GM18499 (cell line): ENCODE measurements around the gene CD9.
"Not testable (repeated sequence)": the region's sequence is repeated elsewhere in the genome, so short reads cannot be mapped to it uniquely, and the experiment has no call there.

Source experiments
- ATAC-seq: cut with Tn5 transposase; IDR thresholded peaks from one replicate; pipeline ENCODE4 v1.9.1; 2021; ENCODE audit warnings: moderate number of reproducible peaks; ENCODE audit not compliant: insufficient read depth, unreplicated experiment

CD9 gene

DNA sequence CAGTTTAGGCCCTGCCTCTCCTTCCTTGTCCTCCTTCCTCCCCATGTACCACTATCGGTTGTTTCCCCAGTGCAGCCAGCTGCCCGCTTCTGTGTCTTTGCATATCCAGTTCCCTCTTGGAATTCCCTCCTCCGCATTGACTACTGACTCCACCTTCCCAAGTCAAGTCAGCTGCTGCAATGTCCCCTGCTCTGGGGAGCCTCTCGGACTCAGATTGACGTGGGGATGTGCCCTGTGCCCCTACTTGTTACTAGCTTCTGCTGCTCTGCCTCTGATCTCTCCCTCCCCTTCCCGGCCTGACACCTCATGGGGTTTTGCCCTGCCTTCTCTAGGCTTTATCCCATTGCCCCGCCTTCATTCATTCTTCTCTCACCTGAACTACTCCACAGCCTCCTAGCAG is 2.1 kb upstream of the CD9 start:
- no peak for ATAC-seq

DNA sequence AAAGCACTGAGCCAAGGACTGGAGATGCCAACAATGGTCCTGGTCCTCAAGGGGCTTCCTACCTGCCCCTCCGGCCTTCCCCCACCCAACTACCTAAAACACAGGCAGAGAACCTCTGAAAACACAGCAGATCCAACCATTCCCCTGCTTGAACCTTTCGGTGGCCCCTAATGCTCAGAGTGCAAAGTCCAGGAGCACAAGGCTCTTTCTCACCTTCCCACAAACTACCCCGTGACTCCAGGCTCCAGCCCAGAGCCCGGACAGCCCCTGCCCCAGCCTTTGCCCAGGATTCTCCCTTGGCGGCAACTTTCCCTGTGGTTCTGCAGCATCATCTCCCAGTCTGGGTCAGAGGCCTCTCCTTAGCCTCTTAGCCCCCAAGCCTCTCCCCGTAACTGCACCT is 1.6 kb upstream of the CD9 start:
- ATAC-seq: no peak

DNA sequence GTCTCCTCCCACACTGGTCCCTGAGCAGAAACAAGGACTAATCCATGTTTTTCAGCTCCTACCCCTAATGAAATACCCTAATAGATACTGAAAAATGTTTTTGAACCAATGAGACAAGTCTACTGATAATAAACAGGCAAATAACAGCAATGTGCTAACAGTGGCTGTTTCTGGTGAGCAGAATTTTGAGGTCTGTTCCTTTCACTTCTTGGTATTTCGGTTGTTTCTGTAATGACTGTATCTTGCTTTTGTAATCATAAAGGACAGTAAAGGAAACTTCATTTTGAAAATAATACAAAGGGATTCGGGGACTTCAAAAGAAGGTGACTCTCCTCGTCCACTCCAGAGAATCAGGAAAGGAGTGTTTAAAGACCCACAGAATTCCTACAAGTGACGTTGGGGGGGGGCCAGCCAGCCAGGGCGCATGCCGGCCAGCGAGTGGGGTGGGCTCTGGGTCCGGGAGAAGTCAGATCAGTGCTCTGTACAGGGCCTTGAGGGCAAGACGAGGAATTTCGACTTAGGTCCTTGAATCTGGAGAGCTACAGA is 1.1 kb upstream of the CD9 start:
- no peak for ATAC-seq

DNA sequence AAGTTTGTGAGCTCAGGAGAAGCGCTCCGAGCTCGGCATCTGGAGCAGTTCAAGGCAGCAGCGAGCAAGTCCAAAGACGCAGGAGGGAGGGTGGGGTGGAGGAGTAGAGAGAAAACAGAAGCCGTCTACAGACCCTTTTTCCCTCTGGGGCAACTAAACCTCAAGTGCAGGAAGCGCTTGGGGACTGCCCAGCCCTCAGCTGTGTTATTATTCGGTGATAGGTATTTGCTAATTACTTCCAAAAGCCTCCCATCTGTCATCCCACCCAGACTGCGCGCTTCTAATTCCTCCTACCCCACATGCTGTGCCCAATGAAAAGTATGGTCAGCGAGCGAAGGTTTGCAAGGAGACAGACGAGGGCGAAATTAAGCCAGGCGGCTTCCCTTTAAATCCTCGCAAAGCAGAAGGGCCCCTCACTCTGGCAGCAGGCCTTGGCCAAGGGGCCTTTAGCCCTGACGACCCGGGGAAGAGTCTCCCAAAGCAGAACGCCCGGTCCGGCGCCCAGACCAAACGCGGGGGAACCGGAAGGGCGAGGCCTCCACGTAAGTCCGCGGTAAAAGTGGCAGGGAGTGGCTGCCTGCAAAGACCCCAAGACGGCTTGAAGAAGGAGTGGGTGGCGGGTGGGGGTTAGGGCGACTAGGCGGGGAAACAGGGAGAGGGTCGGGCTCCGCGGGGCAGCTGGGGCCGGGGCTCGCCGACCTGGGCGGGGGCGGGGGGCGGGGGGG is 507 bp upstream of the CD9 start:
- no peak for ATAC-seq

DNA sequence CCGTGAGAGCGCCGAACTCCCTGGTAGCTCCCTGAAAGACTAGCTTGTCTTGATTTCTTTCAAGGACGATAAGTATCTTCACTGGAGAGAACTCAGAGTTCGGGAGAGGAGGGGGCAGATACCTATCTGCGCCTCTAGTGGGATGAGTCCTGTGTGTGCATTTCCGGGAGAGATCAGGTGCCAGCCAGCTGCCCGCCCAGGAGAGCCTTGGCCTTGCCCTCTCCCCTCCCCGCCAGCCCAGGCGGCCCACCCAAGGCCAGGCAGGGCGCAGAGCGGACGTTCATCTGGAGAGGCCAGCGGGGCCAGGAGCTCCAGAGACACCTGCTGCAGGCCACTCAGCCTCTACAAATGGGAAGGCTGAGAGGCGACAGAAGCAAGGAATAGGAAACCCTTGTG is 1.0 kb downstream of the CD9 start:
- no peak for ATAC-seq

DNA sequence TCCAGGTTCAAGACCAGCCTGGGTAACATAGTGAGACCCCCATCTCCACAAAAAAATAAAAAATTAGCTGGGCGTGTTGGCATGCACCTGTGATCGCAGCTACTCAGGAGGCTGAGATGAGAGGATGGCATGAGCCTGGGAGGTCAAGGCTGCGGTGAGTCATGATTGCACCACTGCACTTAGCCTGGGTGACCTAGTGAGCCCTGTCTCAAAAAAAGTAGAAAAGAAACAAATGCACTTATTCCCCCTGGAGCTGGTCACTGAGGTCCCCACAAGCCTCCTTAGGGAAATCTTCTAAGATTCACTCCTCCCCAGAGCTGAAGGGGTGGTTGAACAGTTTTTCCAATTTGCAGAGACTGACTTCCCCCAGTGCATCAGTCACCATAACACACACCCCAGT is 1.6 kb downstream of the CD9 start:
- no peak for ATAC-seq

DNA sequence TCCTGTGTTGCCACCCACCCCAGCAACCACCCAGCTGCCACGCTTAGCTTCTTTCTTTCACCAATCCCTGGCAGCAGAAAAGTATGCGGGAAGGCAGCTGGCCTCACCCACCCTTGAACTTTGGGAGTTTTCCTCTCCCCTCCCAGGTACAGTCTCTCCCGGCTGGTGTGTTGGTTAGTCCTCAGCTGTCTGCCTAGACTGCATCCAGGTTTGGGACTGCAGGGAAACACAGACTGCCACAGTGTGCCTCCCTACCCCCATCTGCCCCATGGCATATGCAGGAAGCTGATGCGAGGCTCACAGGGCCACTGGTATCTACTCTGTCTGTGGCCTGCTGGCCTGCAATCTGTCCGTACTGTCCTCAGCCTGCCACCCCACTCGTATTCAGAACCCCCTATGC is 2.1 kb downstream of the CD9 start:
- no peak for ATAC-seq

DNA sequence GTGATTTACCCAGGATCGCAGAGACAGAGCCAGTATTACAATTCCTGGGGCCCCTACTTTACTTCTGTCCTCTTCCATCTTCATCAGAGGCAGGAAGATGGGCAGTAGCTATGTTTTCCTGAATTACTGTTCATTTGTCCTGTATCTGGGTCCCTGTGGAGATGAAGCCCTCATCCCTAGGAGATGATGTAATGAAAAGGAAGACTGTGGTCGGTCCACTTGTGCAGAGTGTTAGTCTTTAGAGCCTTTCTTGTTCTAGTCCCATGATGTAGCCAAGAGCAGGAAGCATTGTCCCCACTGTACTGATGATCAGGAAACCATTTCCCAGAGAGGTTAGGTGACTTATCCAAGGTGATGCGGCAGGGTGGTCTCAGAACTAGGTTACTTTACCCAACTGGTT is 2.6 kb downstream of the CD9 start:
- ATAC-seq: no peak

DNA sequence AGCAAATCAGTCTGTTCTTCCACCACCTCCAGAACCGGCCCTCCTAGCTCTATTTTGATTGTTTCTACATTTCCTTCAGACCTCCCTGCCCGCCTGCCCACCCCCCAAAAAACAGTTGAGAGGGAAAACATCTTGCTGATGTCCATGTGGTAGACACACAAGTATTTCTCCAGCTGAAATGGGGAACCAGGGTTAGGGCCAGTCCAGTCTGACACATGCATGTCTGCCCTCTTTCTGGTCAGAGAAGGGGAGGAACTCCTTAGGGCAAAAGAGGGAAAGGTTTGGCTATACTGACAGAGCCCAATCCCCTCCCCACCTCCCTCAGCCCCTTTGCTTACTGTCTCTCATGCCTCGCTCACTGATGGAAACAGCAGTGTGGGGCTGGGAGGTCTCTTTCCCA is 3.4 kb downstream of the CD9 start:
- ATAC-seq: no peak

DNA sequence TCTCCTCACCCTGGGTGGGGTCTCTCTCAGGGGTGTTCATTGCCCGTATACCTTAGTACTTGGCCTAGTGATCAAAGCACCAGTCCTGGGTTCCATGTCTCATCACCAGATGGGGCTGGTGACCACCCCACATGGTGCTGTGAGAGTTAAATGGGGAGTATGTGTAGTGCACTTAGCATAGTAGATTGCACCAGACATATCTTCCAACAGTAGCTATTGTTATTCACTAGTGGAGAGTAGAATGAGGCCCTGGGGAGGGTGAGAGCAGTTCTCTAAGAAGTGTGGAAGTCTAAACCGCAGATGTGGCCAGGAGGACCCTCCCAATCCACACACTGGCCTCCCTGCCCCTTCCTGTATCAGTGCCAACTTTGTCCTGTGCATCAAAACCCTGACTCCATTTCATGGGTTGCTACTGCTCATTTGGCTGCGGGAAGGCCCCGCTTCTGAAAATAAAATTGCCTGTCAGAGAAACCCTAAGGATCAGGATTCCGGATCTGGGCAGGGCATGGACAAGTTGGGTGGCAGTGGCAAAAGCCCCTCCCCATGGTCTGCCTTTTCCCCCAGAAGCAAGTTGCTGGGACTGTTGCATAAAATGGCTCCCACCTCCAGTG is 4.4 kb downstream of the CD9 start:
- ATAC-seq: no peak

DNA sequence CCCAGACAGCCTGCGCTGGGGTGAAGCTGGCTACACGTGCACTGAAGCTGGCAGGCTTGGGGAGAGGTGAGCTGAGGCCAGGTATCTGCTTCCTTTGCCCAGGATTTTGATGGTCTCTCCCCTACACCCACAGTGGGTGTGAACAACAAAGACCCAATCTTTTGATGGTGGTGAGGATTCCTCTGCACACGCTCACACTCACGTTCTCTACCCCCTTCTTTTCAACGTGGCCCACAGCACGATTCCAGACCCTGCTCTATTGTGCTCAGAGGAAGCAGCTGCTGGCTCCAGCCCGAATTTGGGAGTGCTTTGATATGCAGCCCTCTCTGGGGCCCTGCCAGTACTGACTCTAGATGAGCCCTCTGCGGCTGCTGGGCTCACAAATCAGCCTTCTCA is 4.9 kb downstream of the CD9 start:
- no peak for ATAC-seq

DNA sequence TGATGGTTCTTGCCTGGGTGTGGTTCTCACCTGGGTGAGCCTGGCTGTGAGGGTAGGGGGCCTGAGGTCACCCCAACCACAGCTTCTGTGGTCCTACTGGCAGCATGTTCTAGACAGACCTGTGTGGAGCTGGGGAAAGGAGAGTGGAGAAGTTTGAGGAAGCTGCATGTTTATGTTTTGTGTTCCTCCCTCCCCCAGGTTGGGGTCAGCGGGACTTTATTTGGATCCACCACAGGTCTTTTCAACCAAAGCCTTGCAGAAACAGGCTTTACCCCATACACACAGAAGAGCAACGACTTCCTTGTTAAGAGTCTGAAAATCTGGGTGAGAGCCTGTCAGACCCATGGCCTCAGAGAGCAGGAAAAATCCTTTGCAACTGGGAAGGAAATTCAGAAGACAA is 5.6 kb downstream of the CD9 start:
- no peak for ATAC-seq

DNA sequence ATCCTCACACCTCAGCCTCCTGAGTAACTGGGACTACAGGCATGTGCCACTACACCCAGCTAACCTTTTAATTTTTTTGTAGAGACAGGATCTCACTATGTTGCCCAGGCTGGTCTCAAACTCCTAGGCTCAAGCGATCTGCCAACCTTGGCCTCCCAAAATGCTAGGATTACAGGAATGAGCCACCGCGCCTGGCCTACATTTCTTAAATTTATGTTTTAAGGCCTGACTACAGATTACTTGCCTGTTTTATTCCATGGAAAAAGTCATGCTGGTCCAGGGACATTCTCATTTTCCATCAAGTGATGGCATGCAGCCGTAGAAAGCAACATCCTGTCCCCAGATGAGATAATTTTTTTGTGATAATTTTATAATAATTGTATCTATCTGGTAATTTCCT is 6.1 kb downstream of the CD9 start:
- no peak for ATAC-seq

DNA sequence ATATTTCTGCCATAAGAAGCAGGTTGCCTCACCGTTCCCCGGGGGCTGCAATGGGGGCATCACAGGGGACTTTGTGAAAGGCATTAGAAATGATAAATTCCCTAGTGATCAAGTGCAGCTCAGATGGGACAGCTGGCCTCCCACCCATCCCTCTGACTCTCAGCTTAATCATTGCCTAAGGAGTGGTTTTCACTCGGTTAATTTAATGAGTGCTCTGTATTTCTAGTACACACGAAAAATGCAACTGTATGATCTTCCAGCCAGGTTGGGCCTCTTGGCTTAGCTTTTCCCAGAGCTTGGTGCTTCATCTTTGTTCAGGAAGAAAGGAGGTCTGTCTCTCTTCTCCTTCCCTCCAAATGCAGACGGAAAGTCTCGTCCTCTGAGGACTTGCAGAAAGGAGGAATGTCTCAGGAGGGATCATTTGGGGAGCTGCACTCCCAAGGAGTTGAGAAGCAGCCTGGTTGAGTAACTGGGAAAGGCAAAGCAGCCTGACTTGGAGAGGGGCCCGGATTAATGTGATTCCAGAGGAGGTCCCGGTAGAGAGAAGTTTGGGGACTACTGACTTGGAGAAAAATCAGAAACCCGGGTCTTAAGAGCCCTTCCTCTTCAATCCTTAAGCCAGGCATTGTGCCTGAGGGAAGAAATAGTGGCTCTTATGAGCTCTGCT is 7.2 kb downstream of the CD9 start:
- no peak for ATAC-seq

DNA sequence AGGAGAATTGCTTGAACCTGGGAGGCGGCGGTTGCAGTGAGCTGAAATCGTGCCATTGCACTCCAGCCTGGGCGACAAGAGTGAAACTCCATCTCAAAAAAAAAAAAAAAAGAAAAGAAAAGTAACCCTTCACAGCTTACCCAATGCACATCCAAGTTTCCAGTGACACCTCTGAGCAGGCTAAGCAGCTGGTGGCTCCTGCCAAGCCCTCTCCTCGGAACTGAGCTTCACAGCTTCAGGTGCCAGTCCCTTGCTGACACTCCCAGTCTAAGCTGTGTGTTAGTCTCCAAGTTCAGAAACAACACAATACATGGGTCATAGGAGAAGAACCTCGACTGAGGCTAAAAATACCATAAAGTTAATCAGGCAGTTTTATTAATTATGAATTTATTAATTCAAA is 7.9 kb downstream of the CD9 start:
- ATAC-seq: no peak

DNA sequence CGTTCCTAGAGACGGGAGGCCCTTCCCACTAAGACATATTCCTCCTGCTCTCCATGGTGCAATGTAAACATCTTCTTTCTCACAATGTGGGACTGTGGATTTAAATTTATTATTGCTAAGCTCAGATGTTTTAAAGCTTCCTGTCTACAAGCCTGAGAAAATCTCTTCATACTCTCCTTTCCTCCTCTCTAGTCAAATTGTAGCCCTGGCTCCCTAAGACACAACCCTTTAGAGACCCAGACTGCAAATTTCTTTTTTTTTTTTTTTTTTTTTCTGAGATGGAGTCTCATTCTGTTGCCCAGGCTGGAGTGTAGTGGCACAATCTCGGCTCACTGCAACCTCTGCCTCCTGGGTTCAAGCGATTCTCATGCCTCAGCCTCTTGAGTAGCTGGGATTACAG is 9.2 kb downstream of the CD9 start:
- ATAC-seq: not testable (repeated sequence)

DNA sequence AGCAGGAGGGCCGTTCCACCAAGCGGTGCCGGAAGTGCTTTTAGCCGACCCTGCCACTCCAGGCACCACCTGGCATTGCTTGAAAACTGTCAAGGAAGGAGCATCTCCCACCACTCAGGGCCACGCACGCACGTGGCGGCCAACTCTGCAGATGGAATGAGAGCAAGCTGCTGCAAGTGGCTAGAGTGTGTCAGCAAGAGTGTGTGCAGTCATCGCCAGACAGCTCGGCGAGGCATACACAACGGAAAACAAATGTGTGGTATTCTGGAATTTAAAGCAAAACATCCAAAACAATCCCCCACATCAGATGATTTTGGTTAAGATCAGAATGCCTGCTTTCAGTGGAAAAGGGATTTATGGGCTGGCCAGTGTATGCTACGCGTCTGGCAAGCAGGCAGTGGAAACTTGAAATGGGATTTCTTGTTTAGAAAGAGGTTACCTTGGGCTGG is 11.2 kb downstream of the CD9 start:
- ATAC-seq: no peak

DNA sequence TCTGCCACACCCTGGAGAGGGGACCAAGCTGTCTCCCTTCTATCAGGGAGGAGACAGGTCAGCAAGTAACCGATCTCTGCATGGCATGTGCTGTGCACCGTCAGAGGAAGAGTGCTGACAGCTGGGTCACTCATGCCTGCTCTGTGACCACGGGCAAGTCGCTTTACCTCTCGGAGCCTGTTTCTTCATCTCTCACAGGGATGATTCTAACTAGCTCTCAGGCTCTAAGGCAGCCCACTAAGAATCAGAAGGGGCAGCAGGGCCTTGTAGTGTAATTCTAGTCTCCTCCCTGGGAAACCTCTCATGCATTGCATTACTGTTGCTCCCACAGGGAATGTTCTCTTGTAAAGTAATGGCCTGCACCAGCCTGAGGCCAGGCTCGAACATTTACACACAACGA is 11.9 kb downstream of the CD9 start:
- ATAC-seq: no peak

DNA sequence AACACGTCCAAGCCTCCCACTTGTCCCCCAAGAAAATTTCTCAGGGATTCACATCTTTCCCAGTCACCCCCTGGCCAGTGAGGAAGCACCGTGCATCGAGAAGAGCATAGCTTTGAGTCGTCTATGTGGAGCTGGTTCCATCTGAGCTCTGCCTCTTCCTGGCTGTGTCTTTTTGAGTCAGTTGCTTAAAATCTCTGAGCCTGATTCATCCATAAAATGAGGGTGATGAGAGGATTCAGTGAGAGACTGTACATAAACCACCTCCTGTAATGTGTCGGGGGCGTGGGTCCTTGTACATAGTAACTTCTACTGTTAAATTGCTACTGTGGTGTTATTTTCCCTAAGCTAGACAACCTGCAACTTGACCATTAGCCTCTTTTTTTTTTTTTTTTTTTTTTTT is 13.8 kb downstream of the CD9 start:
- no peak for ATAC-seq

DNA sequence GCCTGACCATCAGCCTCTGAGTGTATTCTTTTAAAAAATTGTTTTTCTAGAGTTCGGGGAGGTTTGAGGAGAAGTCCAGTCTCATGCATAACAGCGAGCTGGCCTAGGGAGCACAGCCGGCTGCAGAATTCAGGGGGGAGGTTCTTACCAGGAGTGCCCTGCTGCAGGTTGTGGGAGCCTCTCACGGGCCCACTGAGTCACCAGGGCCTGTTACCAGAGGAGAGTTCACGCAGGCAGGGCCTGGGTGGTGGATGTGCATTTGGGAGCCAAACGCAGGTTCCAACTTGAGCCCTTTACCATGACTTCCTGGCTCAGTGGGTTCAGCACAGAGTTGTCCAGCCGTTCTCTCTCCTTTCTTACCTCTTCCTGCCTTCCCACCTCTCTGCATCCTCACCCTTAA is 14.4 kb downstream of the CD9 start:
- ATAC-seq: no peak

DNA sequence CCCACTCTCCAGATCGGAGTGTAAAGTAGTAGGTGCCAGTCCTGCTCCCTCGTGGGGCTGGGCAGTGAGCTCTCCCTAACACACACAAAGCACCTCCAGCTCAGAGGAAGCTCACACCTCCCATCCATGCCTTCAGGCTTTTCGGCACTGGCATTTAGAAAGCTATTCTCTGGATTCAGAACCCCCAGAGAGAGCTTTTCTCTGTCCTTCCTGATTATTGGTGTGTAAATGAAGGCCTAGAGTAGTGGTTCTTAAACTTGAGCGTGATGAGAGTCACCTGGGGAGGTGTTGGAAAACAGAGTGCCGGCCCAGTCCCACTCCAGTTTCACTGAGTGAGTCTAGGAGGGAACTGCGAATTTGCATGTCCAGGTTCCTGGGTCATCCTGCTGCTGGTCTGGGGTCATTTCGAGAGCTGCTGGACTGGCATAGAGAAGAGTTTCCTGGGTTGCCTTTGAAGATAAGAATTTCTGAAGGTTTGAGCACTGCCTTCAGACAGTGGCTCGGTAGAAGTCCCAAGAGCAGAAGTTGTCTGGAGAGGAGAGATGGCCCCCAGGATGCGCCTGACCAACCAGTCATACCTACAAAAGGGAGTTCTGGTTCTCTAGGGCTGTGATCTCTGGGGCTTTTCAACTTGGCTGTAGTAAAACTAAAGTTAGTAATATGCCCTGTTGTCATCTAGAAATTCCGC is 15.1 kb downstream of the CD9 start:
- ATAC-seq: no peak
